HEK293 (cell line): ENCODE results near the gene DENND2C.

Experiments
- CTCF ChIA-PET: fragments of 350-600 bp; formaldehyde crosslinking; extraction: SDS; loops from one replicate; lab custom pipeline; 2021; ENCODE audit warnings: antibody characterized with exemption; lab: Yijun Ruan, JAX
- POLR2A ChIA-PET: fragments of 300-600 bp; formaldehyde crosslinking; extraction: SDS; loops from one replicate; lab custom pipeline; 2020; ENCODE audit warnings: antibody characterized with exemption, inconsistent platforms; lab: Yijun Ruan, JAX
- H3K27ac ChIP-seq: fragments of 200-500 bp; sonication (Bioruptor generic); 2 replicates; pipeline ENCODE4 v1.5.1; 2014; ENCODE audit warnings: low read depth, low read length, control low read depth, inconsistent platforms; ENCODE audit errors: extremely low read depth
- H3K36me3 ChIP-seq, 2 experiments: fragments of 200-500 bp in 1 of 2; sonication (Bioruptor generic) in 1 of 2; 1 replicate in 1 of 2; 2 replicates in 1 of 2; pipeline ENCODE4 v1.5.1; 2014 to 2017; ENCODE audit warnings: inconsistent platforms in 2 of 2, low read length in 2 of 2; ENCODE audit not compliant: control insufficient read depth in 2 of 2, insufficient read depth in 1 of 2
- H3K4me1 ChIP-seq: fragments of 200-500 bp; sonication (Bioruptor generic); 2 replicates; pipeline ENCODE4 v1.5.1; 2014; ENCODE audit warnings: mild to moderate bottlenecking, low read length, inconsistent platforms; ENCODE audit not compliant: control insufficient read depth, insufficient read depth
- H3K4me3 ChIP-seq: 2 replicates; pipeline ENCODE4 v1.5.1; 2011; ENCODE audit warnings: low read depth, mild to moderate bottlenecking, control low read depth, low read length, moderate library complexity
- H3K9me3 ChIP-seq: fragments of 200-500 bp; sonication (Bioruptor generic); 2 replicates; pipeline ENCODE4 v1.5.1; 2014; ENCODE audit warnings: low read depth, low read length, inconsistent platforms; ENCODE audit not compliant: control insufficient read depth, insufficient read depth
- BCL11B ChIP-seq: fragments of 450-650 bp; formaldehyde crosslinking; IDR thresholded peaks from 2 replicates; pipeline ENCODE4 v1.5.1; 2016; ENCODE audit warnings: low read depth, missing biosample characterization, missing genetic modification characterization
- CTCF ChIP-seq: fragments of 450-650 bp; formaldehyde crosslinking; IDR thresholded peaks from 2 replicates; pipeline ENCODE4 v1.5.1; 2016; ENCODE audit warnings: missing biosample characterization, missing genetic modification characterization
- ELK4 ChIP-seq: IDR thresholded peaks from 2 replicates; pipeline ENCODE4 v1.6.1; 2011; ENCODE audit warnings: mild to moderate bottlenecking, low read depth, low read length, borderline replicate concordance
- HOXA7 ChIP-seq: sonication (generic); formaldehyde crosslinking; IDR thresholded peaks from 2 replicates; pipeline ENCODE4 v1.8.1; 2022; ENCODE audit warnings: missing genetic modification reagents, borderline replicate concordance
- INSM2 ChIP-seq: fragments of 450-650 bp; formaldehyde crosslinking; IDR thresholded peaks from 2 replicates; pipeline ENCODE4 v1.5.1; 2016; ENCODE audit warnings: missing biosample characterization, missing genetic modification characterization
- SETDB1 ChIP-seq: IDR thresholded peaks from one replicate; pipeline ENCODE4 v1.6.1; 2017; ENCODE audit warnings: mild to moderate bottlenecking, low read length, moderate library complexity, mixed read lengths; ENCODE audit not compliant: insufficient read length
- SP7 ChIP-seq: fragments of 450-650 bp; formaldehyde crosslinking; IDR thresholded peaks from 2 replicates; pipeline ENCODE4 v1.5.1; 2016; ENCODE audit warnings: missing biosample characterization, missing genetic modification characterization
- YY1 ChIP-seq: fragments of 450-650 bp; formaldehyde crosslinking; IDR thresholded peaks from 2 replicates; pipeline ENCODE4 v1.5.1; 2018; ENCODE audit warnings: missing biosample characterization, missing genetic modification characterization
- ZBTB17 ChIP-seq: fragments of 450-650 bp; formaldehyde crosslinking; IDR thresholded peaks from 2 replicates; pipeline ENCODE4 v1.5.1; 2016; ENCODE audit warnings: missing biosample characterization, missing genetic modification characterization
- ZBTB7A ChIP-seq: fragments of 450-650 bp; formaldehyde crosslinking; IDR thresholded peaks from 2 replicates; pipeline ENCODE4 v1.5.1; 2016; ENCODE audit warnings: low read depth, missing biosample characterization, missing genetic modification characterization
- ZFP37 ChIP-seq: fragments of 450-650 bp; formaldehyde crosslinking; IDR thresholded peaks from 2 replicates; pipeline ENCODE4 v1.5.1; 2016; ENCODE audit warnings: missing biosample characterization, missing genetic modification characterization
- ZFP69B ChIP-seq: fragments of 450-650 bp; formaldehyde crosslinking; IDR thresholded peaks from 2 replicates; pipeline ENCODE4 v1.5.1; 2016; ENCODE audit warnings: missing biosample characterization, missing genetic modification characterization
- ZIC2 ChIP-seq: fragments of 450-650 bp; formaldehyde crosslinking; IDR thresholded peaks from 2 replicates; pipeline ENCODE4 v1.5.1; 2016; ENCODE audit warnings: missing biosample characterization, missing genetic modification characterization
- ZNF112 ChIP-seq: fragments of 450-650 bp; formaldehyde crosslinking; IDR thresholded peaks from 2 replicates; pipeline ENCODE4 v1.5.0; 2017; ENCODE audit warnings: missing biosample characterization, missing genetic modification characterization
- ZNF366 ChIP-seq: fragments of 450-650 bp; formaldehyde crosslinking; conservative IDR thresholded peaks from 2 replicates; pipeline ENCODE4 v1.5.1; 2016; ENCODE audit warnings: missing biosample characterization, missing genetic modification characterization
- ZNF473 ChIP-seq: fragments of 450-650 bp; formaldehyde crosslinking; IDR thresholded peaks from 2 replicates; pipeline ENCODE4 v1.5.1; 2017; ENCODE audit warnings: missing biosample characterization, missing genetic modification characterization
- ZNF530 ChIP-seq: fragments of 450-650 bp; formaldehyde crosslinking; IDR thresholded peaks from 2 replicates; pipeline ENCODE4 v1.5.1; 2016; ENCODE audit warnings: low read depth, missing biosample characterization, missing genetic modification characterization
- ZNF549 ChIP-seq: fragments of 450-650 bp; IDR thresholded peaks from 2 replicates; pipeline ENCODE4 v1.5.1; 2018; ENCODE audit warnings: missing biosample characterization, missing genetic modification characterization, mild to moderate bottlenecking, inconsistent platforms, moderate library complexity
- ZNF585B ChIP-seq: fragments of 450-650 bp; formaldehyde crosslinking; IDR thresholded peaks from 2 replicates; pipeline ENCODE4 v1.5.1; 2016; ENCODE audit warnings: missing biosample characterization, missing genetic modification characterization
- ZNF600 ChIP-seq: fragments of 450-650 bp; formaldehyde crosslinking; IDR thresholded peaks from 2 replicates; pipeline ENCODE4 v1.5.1; 2016; ENCODE audit warnings: missing biosample characterization, missing genetic modification characterization
- ZNF677 ChIP-seq: fragments of 450-650 bp; IDR thresholded peaks from 2 replicates; pipeline ENCODE4 v1.5.0; 2018; ENCODE audit warnings: missing biosample characterization, mild to moderate bottlenecking, missing genetic modification characterization, moderate library complexity
- ZNF707 ChIP-seq: fragments of 450-650 bp; formaldehyde crosslinking; IDR thresholded peaks from 2 replicates; pipeline ENCODE4 v1.5.1; 2016; ENCODE audit warnings: missing biosample characterization, missing genetic modification characterization

Gene DENND2C

GRCh38 chr1:114558544-114558943, 111.3 kb downstream of the DENND2C start (continued):
- no peak for TF ChIP-seq ZNF530 (tag by site-specific recombination)
- TF ChIP-seq YY1: no peak
- no peak for TF ChIP-seq CTCF (tag by site-specific recombination)
- no peak for TF ChIP-seq BCL11B
- TF ChIP-seq ZFP69B (tag by site-specific recombination): no peak

- CTCF ChIA-PET: interaction anchor here (0.5 to 2.6 kb wide), 2 partner anchors 36 to 208 kb away, joined by 3 to 9 read pairs; no protein-coding TSS in a partner anchor
Observed at GRCh38 chr1:114554577-114554976, 115.3 kb downstream of the DENND2C start.

More at GRCh38 chr1:114554577-114554976, 115.3 kb downstream of the DENND2C start:
- no peaks in the 10 kb centered on the region for H3K36me3 ChIP-seq
- no peaks in the 10 kb centered on the region for H3K4me1 ChIP-seq
- no peak for TF ChIP-seq ZNF549 (tag by site-specific recombination)
- no peak for TF ChIP-seq ZNF473
- TF ChIP-seq ZNF600 (tag by site-specific recombination): peak; percentile 64
- TF ChIP-seq ZIC2: no peak
- peak; percentile 83 for TF ChIP-seq ZBTB17 (tag by site-specific recombination)
- TF ChIP-seq ZNF707: no peak
- no peak for TF ChIP-seq ZNF677
- no peak for TF ChIP-seq SETDB1
- TF ChIP-seq HOXA7 (CRISPR knock-in tag): no peak
- 0 out of 2 replicates have a peak, but pooled peaks have one; percentile 50 for TF ChIP-seq INSM2 (tag by site-specific recombination)
- no peak for TF ChIP-seq ELK4
- TF ChIP-seq ZBTB7A: no peak
- no peak for TF ChIP-seq CTCF (tag by site-specific recombination)
- 0 out of 2 replicates have a peak, but pooled peaks have one; percentile 11 for TF ChIP-seq ZNF366
- TF ChIP-seq ZFP37 (tag by site-specific recombination): no peak
- TF ChIP-seq ZNF112 (tag by site-specific recombination): no peak
- TF ChIP-seq SP7: peak; percentile 40; the same call in 1 of the 2 replicates
- no peak for TF ChIP-seq ZNF585B (tag by site-specific recombination)
- H3K4me3 ChIP-seq: no peak overlapping the region
- POLR2A ChIA-PET: interaction anchor here (0.6 to 1.4 kb wide), 2 partner anchors 46 to 695 kb away, joined by 3 read pairs; no protein-coding TSS in a partner anchor
- H3K9me3 ChIP-seq: no peaks in the 10 kb centered on the region
- H3K27ac ChIP-seq: no peak overlapping the region
